ENCODE data around the gene LINS1.

DNA sequence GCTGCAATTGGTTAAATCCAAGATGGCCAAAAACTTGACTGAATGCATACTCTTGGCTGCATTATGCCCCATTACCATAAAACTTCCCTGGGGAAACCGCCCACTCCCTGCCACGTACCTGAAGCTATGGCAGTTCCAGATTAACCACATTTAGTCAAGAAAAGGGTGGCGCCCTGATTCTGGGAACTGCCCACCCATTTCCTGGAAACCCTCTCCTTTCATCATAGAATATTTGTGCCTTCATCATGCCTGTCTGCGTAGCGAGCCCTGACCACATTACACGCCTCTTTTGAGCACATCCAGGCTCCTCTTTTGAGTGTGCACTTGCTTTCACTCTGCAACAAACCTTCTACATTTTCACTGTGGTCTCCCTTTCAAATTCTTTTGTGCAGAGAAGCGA is 5.2 kb downstream of the LINS1 start:
- TF ChIP-seq, protein P1, sequence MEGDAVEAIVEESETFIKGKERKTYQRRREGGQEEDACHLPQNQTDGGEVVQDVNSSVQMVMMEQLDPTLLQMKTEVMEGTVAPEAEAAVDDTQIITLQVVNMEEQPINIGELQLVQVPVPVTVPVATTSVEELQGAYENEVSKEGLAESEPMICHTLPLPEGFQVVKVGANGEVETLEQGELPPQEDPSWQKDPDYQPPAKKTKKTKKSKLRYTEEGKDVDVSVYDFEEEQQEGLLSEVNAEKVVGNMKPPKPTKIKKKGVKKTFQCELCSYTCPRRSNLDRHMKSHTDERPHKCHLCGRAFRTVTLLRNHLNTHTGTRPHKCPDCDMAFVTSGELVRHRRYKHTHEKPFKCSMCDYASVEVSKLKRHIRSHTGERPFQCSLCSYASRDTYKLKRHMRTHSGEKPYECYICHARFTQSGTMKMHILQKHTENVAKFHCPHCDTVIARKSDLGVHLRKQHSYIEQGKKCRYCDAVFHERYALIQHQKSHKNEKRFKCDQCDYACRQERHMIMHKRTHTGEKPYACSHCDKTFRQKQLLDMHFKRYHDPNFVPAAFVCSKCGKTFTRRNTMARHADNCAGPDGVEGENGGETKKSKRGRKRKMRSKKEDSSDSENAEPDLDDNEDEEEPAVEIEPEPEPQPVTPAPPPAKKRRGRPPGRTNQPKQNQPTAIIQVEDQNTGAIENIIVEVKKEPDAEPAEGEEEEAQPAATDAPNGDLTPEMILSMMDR (IDR thresholded peaks at IDR 0.05), result no peak
- TF ChIP-seq, protein P2, sequence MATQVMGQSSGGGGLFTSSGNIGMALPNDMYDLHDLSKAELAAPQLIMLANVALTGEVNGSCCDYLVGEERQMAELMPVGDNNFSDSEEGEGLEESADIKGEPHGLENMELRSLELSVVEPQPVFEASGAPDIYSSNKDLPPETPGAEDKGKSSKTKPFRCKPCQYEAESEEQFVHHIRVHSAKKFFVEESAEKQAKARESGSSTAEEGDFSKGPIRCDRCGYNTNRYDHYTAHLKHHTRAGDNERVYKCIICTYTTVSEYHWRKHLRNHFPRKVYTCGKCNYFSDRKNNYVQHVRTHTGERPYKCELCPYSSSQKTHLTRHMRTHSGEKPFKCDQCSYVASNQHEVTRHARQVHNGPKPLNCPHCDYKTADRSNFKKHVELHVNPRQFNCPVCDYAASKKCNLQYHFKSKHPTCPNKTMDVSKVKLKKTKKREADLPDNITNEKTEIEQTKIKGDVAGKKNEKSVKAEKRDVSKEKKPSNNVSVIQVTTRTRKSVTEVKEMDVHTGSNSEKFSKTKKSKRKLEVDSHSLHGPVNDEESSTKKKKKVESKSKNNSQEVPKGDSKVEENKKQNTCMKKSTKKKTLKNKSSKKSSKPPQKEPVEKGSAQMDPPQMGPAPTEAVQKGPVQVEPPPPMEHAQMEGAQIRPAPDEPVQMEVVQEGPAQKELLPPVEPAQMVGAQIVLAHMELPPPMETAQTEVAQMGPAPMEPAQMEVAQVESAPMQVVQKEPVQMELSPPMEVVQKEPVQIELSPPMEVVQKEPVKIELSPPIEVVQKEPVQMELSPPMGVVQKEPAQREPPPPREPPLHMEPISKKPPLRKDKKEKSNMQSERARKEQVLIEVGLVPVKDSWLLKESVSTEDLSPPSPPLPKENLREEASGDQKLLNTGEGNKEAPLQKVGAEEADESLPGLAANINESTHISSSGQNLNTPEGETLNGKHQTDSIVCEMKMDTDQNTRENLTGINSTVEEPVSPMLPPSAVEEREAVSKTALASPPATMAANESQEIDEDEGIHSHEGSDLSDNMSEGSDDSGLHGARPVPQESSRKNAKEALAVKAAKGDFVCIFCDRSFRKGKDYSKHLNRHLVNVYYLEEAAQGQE (IDR thresholded peaks at IDR 0.05; ENCODE audit: insufficient read depth in 1 of 2, low read depth in 2 of 2, low read length in 1 of 2), result no peak
- TF ChIP-seq POLR2AphosphoS5 (IDR thresholded peaks at IDR 0.05; ENCODE audit: low read depth, low read length) (no peak), SIN3A (IDR thresholded peaks at IDR 0.05; ENCODE audit: borderline replicate concordance, insufficient read depth, low read depth, low read length) (no peak), TCF7L2 (IDR thresholded peaks at IDR 0.05; ENCODE audit: low read depth, low read length) (no peak)
